Endothelial cell (in vitro differentiated cells): ENCODE data around the gene TM2D3. TPM values are rescaled to one million over a fixed set of nuclear protein-coding genes. Genes with fewer than 3 reads are reported as not detected.
"Not testable (repeated sequence)": the region's sequence is repeated elsewhere in the genome, so short reads cannot be mapped to it uniquely, and the experiment has no call there.

Experiments
- DNase-seq: peaks from one replicate; pipeline ENCODE4 v3.0.0; 2021; ENCODE audit warnings: low spot score
- H3K27ac Mint-ChIP-seq: one replicate; pipeline ENCODE4 v1.8.0; 2021; ENCODE audit warnings: mixed read lengths, inconsistent platforms; ENCODE audit not compliant: unreplicated experiment
- H3K27me3 Mint-ChIP-seq: one replicate; pipeline ENCODE4 v1.8.0; 2021; ENCODE audit warnings: mild to moderate bottlenecking, moderate library complexity, mixed read lengths, inconsistent platforms; ENCODE audit not compliant: unreplicated experiment
- H3K36me3 Mint-ChIP-seq: one replicate; pipeline ENCODE4 v1.8.0; 2021; ENCODE audit warnings: mild to moderate bottlenecking, low read depth, mixed read lengths, inconsistent platforms; ENCODE audit not compliant: unreplicated experiment
- H3K4me1 Mint-ChIP-seq: one replicate; pipeline ENCODE4 v1.8.0; 2021; ENCODE audit warnings: mild to moderate bottlenecking, mixed read lengths, inconsistent platforms; ENCODE audit not compliant: unreplicated experiment
- H3K4me3 Mint-ChIP-seq: one replicate; pipeline ENCODE4 v1.8.0; 2021; ENCODE audit warnings: mild to moderate bottlenecking, mixed read lengths, inconsistent platforms; ENCODE audit not compliant: unreplicated experiment
- H3K9me3 Mint-ChIP-seq: one replicate; pipeline ENCODE4 v1.8.0; 2021; ENCODE audit warnings: mixed read lengths, inconsistent platforms; ENCODE audit not compliant: unreplicated experiment
- CTCF ChIP-seq: fragments of 200-600 bp; sonication (generic); IDR thresholded peaks from one replicate; pipeline ENCODE4 v1.5.0; 2021; ENCODE audit warnings: antibody characterized with exemption; ENCODE audit not compliant: unreplicated experiment
- total RNA-seq: library from RNA; stranded (reverse); fragmentation: NEBNext Ultra II Directional; extraction: Animal tissue kit (Norgen Biotek cat#: 25700); gene quantifications from one replicate; pipeline ENCODE4 v1.2.1, GENCODE V29; 2021; ENCODE audit not compliant: unreplicated experiment

The TM2D3 gene
- total RNA-seq, 1 donor from 2014 or later, result 37.7 TPM

- Mint-ChIP-seq H3K4me1 (peaks cover 13% of the 10 kb centered on the region), H3K36me3 (peaks cover 1% of the 10 kb centered on the region), H3K9me3 (no peaks in the 10 kb centered on the region), H3K4me3 (no peak overlapping the region), H3K27me3 (no peaks in the 10 kb centered on the region), H3K27ac (no peak overlapping the region)
- no peak for DNase-seq
- no peak for TF ChIP-seq CTCF
These were observed 14.7 kb downstream of the TM2D3 start for GRCh38 chr15:101637516-101637915.

- Mint-ChIP-seq H3K27ac (no peak overlapping the region), H3K4me3 (no peak overlapping the region), H3K27me3 (no peaks in the 10 kb centered on the region), H3K36me3 (no peaks in the 10 kb centered on the region), H3K4me1 (peaks cover 8% of the 10 kb centered on the region), H3K9me3 (no peaks in the 10 kb centered on the region)
- no peak for DNase-seq
- no peak for TF ChIP-seq CTCF
These were observed 15.1 kb downstream of the TM2D3 start for GRCh38 chr15:101637038-101637437.

GRCh38 chr15:101635944-101636727 is 16.0 kb downstream of the TM2D3 start:
- Mint-ChIP-seq H3K9me3 (no peaks in the 10 kb centered on the region), H3K27ac (no peak overlapping the region), H3K36me3 (no peaks in the 10 kb centered on the region), H3K4me3 (no peak overlapping the region), H3K4me1 (peaks cover 3% of the 10 kb centered on the region), H3K27me3 (no peaks in the 10 kb centered on the region)
- TF ChIP-seq CTCF, result no peak
- DNase-seq, result no peak

- no peaks in the 10 kb centered on the region for H3K4me1 Mint-ChIP-seq
- no peak for DNase-seq
- H3K27me3 Mint-ChIP-seq, result no peaks in the 10 kb centered on the region
- no peaks in the 10 kb centered on the region for H3K9me3 Mint-ChIP-seq
- H3K27ac Mint-ChIP-seq, result no peak overlapping the region
- TF ChIP-seq CTCF, result no peak
- H3K4me3 Mint-ChIP-seq, result no peak overlapping the region
- no peaks in the 10 kb centered on the region for H3K36me3 Mint-ChIP-seq
These were observed 18.8 kb downstream of the TM2D3 start for GRCh38 chr15:101633356-101633755.

GRCh38 chr15:101626729-101627128 is 25.5 kb downstream of the TM2D3 start:
- not testable (repeated sequence) for H3K4me1 Mint-ChIP-seq, H3K4me3 Mint-ChIP-seq, H3K9me3 Mint-ChIP-seq, DNase-seq, H3K27me3 Mint-ChIP-seq, H3K27ac Mint-ChIP-seq
- H3K36me3 Mint-ChIP-seq, result peaks cover 15% of the 10 kb centered on the region
